Rectal smooth muscle tissue (tissue), 1 donor: ENCODE measurements around the gene AP3S1.

Experiments
- H3K27ac ChIP-seq: one replicate; pipeline ENCODE4 v1.7.0; 2013; ENCODE audit warnings: low read depth, low read length, inconsistent platforms
- H3K27me3 ChIP-seq: one replicate; pipeline ENCODE4 v1.7.0; 2013; ENCODE audit warnings: low read length; ENCODE audit not compliant: control insufficient read depth, insufficient read depth
- H3K36me3 ChIP-seq: one replicate; pipeline ENCODE4 v1.7.0; 2013; ENCODE audit warnings: low read length; ENCODE audit not compliant: control insufficient read depth, insufficient read depth
- H3K4me1 ChIP-seq: one replicate; pipeline ENCODE4 v1.7.0; 2013; ENCODE audit warnings: low read length; ENCODE audit not compliant: control insufficient read depth, insufficient read depth
- H3K4me3 ChIP-seq: one replicate; pipeline ENCODE4 v1.7.0; 2013; ENCODE audit warnings: low read length
- H3K9ac ChIP-seq: one replicate; pipeline ENCODE4 v1.7.0; 2013; ENCODE audit warnings: low read length

AP3S1 gene

DNA sequence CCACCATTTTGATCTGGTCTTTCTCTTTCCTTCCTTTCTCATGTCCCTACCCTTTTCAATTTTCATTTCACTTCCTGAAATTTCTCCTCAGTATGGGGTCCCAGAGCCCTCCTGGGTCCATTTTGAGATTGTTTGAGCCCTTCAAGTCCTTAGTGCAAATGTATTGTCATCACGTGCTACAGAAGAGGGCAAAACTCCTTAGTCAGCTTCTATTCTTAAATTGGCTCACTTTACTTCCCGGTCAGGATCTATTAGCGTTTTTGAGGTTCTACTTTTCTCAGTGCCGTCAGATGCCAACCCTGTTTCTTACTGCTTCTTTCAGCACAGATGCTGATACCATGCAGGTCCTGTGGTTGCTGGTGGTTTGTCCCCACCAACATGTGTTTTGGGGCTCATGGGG is 6.3 kb upstream of the AP3S1 start:
- H3K4me3 ChIP-seq = no peak overlapping the region
- peaks cover 7% of the 10 kb centered on the region for H3K4me1 ChIP-seq
- H3K9ac ChIP-seq = no peak overlapping the region
- H3K36me3 ChIP-seq = peaks cover 17% of the 10 kb centered on the region
- H3K27ac ChIP-seq = no peak overlapping the region
- no peaks in the 10 kb centered on the region for H3K27me3 ChIP-seq

DNA sequence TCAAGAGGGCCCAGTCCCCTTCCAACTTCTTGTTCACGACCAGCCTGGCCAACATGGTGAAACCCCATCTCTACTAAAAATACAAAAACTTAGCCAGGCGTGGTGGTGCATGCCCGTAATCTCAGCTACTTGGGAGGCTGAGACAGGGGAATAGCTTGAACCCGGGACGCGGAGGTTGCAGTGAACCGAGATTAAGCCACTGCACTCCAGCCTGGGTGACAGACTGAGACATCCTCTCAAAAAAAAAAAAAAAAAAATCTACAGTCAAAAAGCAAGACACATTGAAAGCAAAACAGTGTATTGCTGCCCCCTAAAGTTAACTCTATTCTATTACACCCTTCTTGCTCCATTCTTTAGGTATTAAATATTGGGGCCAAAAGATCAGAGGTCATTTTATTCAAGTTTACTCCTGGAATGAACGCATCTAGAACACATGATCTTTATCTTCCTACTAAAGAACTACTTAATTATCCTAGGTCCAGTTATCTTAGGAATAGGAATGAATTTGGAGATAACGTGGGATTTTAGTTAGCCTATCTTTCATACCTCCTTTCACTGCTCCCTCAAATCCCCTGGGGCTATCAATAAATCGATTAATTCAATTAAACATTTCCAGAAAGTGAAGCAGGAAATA is 2.7 kb upstream of the AP3S1 start:
- Histone ChIP-seq H3K27me3 (no peaks in the 10 kb centered on the region), H3K9ac (no peak overlapping the region), H3K4me1 (peaks cover 14% of the 10 kb centered on the region), H3K27ac (no peak overlapping the region), H3K4me3 (no peak overlapping the region), H3K36me3 (peaks cover 15% of the 10 kb centered on the region)

DNA sequence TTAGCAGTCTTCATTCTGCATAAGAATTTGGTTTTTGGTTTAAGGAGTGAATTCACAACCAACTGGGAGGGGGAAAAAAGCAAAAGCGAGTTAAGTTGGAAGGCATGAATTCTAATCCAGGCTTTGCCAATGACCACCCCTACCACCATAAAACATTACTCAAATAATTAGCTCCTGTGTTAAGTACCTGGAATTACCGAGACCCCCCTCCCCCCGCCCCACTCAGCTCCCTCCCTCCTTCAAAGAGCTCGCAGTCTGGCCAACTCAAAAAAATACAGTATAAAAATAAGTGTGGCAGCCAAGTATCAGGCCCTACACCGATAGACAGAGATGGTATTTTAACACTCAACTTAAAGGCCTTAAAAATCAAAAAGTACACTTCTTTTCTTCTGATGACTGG is 862 bp upstream of the AP3S1 start:
- peak overlapping the region; percentile 68 for H3K4me3 ChIP-seq
- no peaks in the 10 kb centered on the region for H3K27me3 ChIP-seq
- peak overlapping the region; percentile 19 for H3K9ac ChIP-seq
- H3K4me1 ChIP-seq = peaks cover 14% of the 10 kb centered on the region
- H3K27ac ChIP-seq = peak overlapping the region; percentile 81
- peaks cover 9% of the 10 kb centered on the region for H3K36me3 ChIP-seq

DNA sequence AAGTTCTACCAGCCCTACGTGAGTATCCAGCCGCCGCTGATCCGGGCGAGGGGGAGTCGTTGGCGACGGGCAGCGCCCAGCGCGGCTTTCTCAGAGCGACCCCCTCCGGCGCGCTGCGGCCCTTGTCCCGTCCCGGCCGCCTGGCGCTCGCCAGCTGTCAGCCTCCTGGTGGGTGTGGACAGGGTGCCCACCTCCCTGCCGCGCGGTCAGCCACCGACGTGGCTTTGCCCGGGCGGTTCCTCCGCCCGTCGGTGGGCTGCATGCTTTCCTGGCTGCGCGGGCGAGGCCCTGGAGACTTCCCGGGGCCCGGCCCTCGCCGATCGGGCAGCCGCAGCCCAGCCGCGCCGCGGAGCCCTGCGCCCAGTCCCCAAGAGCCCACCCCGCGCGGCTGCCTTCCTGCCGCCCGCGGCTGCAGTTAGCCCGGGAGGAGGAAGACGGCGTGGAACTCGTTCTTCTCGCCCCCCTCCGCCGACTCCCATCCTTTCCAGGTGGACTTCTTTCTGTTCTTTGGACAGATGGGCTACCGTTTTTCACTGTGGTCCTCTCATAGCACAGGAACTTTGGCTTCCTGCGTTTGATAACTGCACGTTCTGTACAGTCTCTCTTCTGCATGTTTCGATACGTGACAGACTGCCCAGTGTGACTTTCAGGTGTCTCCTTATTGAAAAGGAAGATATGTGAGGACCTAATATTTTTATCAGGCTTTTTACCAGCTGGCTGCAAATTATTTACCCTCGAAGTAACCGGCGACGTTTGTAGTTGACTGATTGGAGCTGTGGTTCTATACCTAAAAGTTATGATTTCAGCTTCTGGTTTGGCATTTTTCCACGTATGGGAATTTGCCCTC is 577 bp downstream of the AP3S1 start:
- Histone ChIP-seq H3K36me3 (no peaks in the 10 kb centered on the region), H3K4me3 (peak overlapping the region; percentile 68), H3K27ac (peak overlapping the region; percentile 81), H3K27me3 (no peaks in the 10 kb centered on the region), H3K9ac (peak overlapping the region; percentile 61), H3K4me1 (peaks cover 14% of the 10 kb centered on the region)

DNA sequence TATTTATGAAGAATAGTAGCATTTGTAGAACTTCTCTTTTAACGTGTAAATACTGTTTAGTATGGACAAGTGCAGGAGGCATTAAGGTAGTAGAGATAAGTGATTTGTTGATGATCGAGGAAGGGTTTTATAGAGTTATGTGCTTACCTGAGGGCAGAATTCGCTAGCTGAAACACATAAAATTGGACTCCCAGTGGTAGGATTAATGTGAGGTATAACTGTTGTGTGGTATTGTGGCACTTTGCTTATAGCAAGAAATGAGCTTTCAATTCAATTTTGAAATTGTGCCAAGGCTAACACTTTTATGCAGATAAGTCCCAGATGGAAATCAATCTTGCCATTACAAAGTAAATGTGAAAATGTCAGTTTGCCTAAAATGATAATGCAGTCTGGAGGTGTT is 1.2 kb downstream of the AP3S1 start:
- Histone ChIP-seq H3K4me3 (peak overlapping the region; percentile 68), H3K9ac (no peak overlapping the region), H3K27me3 (no peaks in the 10 kb centered on the region), H3K27ac (no peak overlapping the region), H3K4me1 (peaks cover 14% of the 10 kb centered on the region), H3K36me3 (no peaks in the 10 kb centered on the region)

DNA sequence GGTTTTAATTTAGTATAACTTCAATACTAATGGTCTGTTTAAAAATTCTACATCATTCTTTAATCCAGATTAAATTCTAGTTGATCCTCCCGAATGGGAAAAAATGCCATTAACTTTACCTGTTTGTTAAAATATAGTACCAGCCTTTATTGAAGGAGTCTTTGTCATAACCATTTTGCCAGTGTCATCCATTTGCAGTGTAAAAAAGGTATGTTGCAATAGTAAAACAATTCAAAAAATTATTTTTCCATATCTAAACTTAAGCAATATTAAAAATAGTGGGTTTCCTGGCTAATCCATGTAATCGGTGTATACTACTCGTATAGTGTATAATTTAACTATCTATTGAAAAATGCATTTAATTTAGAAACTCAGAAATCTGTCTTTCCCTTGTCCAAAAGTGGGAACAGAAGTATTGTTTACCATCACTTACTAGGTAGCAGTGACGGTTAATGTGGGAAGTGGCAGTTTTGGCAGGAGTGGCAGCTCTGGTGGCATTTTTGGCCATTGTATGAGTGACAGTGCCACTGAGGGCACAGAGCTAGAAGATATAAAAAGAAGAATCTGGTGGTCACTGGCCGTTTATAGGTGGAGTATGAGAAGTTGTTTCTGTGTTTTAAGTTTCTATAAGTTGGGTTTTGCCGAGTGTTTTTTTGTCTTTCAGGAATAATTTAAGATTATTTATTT is 1.9 kb downstream of the AP3S1 start:
- no peak overlapping the region for H3K4me3 ChIP-seq
- no peak overlapping the region for H3K9ac ChIP-seq
- H3K4me1 ChIP-seq = peaks cover 13% of the 10 kb centered on the region
- H3K36me3 ChIP-seq = no peaks in the 10 kb centered on the region
- no peaks in the 10 kb centered on the region for H3K27me3 ChIP-seq
- H3K27ac ChIP-seq = no peak overlapping the region

DNA sequence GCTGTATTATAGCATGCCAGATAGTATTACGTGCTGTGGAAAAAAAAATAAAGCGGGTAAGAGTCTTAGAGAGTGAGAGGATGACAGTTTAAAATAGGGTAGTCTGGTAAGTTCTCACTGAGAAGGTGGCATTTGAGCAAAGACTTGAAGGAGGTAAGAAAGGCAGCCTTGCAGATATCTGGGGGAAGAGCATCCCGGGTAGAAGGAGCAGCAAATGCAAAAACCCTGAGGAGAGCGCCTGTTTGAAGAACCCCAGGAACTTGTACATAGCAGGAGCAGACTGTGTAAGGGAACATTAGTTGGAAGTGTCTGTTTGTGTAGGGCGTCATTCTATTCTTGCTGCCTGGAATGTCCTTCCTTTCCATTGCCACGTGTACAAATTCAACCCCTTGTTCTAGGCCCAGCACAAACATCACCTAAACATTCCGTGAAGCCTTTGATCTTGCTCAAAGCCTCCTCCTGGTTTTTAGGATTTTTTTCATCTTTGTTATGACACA is 2.6 kb downstream of the AP3S1 start:
- no peak overlapping the region for H3K9ac ChIP-seq
- H3K36me3 ChIP-seq = no peaks in the 10 kb centered on the region
- H3K4me1 ChIP-seq = peaks cover 11% of the 10 kb centered on the region
- H3K4me3 ChIP-seq = no peak overlapping the region
- no peaks in the 10 kb centered on the region for H3K27me3 ChIP-seq
- peak overlapping the region; percentile 41 for H3K27ac ChIP-seq

DNA sequence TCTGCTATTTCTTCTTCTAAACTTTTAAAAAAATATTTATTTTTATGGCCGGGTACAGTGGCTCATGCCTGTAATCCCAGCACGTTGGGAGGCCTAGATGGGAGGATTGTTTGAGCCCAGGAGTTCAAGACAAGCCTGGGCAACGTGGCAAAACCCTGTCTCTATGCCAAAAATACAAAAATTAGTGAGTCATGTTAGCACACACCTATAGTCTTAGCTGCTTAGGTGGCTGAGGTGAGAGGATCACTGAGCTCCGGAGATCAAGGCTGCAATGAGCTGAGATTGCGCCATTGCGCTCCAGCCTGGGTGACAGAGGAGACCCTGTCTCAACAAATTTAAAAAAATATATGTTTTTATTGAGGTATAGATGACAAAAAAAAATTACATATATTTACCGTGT is 5.6 kb downstream of the AP3S1 start:
- no peak overlapping the region for H3K4me3 ChIP-seq
- H3K36me3 ChIP-seq = no peaks in the 10 kb centered on the region
- H3K9ac ChIP-seq = no peak overlapping the region
- no peaks in the 10 kb centered on the region for H3K27me3 ChIP-seq
- no peak overlapping the region for H3K27ac ChIP-seq
- peaks cover 11% of the 10 kb centered on the region for H3K4me1 ChIP-seq

DNA sequence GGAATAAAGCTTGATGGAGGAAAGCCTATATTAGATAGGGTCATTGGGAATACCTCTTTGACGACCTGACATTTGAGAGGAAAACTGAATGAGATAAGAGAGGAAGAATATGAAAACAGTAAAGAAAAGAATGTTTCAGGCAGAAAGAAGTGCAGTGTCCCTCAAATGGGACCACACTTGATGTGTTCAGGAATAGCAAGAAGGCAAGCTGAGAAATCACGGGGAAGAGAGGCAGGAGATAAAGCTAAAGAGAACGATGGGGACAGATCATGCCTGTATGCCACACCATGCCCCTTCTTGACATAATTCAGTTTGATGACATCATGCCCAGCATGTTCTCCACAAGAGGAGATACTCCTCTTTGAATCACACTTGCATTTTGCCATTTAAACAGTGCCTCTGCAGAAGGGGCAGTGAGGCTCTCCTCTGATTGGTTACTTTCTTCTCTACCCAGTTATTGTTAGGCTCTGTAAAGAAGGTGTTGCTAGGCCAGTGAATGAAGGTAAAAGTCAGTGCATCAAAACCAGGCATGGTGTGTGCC is 7.6 kb downstream of the AP3S1 start:
- Histone ChIP-seq H3K27me3 (no peaks in the 10 kb centered on the region), H3K4me1 (peaks cover 4% of the 10 kb centered on the region), H3K27ac (no peak overlapping the region), H3K36me3 (no peaks in the 10 kb centered on the region), H3K9ac (no peak overlapping the region), H3K4me3 (no peak overlapping the region)

DNA sequence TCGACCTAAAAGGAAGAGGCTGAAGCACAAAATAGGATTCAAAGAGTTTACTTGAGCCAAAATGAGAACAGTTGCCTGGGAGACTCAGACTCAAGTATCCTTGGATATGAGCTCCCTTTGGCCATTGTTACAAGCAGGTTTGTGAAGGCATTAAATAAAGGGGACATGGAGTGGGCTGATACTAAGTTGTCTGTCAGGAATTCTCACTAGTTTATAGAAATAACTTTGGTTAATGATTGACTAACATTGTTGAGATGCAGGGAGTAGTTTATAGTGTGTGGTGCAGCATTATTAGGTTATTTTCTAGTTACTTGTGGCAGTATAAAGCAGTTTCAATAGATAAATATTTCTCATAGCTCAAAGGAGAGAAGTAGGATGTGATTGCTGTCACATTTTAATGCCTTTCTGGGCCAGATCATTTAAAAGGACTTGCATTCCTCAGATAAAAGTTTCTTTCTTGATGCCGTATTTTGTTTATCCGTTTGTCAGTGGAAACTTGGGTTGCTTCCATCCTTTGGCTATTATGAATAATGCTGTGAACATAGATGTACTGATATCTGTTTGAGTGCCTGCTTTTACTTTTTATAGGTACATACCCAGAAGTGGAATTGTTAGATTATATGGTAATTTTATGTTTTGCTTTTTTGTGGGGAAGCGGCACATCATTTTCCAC is 9.1 kb downstream of the AP3S1 start:
- Histone ChIP-seq H3K9ac (no peak overlapping the region), H3K27ac (no peak overlapping the region), H3K4me3 (no peak overlapping the region), H3K27me3 (no peaks in the 10 kb centered on the region), H3K4me1 (peaks cover 4% of the 10 kb centered on the region), H3K36me3 (no peaks in the 10 kb centered on the region)

DNA sequence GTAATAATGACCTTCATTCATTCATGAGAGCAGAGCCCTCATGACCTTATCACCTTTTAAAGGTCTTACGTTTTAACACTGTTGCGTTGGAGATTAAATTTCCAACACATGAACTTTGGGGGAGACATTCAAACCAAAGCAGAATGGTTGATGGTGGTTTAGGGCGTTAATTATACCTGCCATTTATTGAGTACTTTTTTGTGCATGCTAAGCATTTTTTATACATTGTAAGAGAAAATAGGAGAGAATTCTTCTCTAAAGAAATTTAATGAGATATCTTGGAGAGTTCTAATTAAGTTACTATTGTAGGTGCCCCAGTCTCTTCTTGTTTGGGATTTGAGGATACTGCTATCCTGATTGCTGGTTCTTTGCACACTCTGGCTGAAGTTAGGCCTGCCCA is 12.4 kb downstream of the AP3S1 start:
- H3K27ac ChIP-seq = no peak overlapping the region
- no peaks in the 10 kb centered on the region for H3K27me3 ChIP-seq
- H3K4me3 ChIP-seq = no peak overlapping the region
- peaks cover 17% of the 10 kb centered on the region for H3K4me1 ChIP-seq
- no peak overlapping the region for H3K9ac ChIP-seq
- H3K36me3 ChIP-seq = no peaks in the 10 kb centered on the region

DNA sequence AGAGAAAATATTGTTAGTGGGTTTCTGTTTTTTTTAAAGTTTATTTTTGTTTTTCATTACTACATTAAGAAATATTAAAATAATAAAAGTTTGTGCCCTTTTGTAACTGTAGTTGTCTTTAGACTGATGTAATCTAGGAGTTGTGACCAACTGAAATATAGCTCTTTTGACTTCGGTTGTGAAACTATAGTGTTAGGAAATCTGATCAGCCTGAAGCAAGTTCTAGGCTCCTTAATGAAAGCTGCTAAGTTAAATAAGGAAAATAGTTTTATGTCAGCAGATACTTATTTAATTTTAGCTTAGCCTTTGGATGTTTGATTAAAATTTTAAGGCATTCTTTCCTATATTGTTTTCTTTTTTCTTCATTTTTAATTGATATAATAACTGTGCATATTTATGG is 14.2 kb downstream of the AP3S1 start:
- Histone ChIP-seq H3K4me3 (no peak overlapping the region), H3K36me3 (no peaks in the 10 kb centered on the region), H3K4me1 (peaks cover 20% of the 10 kb centered on the region), H3K9ac (no peak overlapping the region), H3K27ac (no peak overlapping the region), H3K27me3 (no peaks in the 10 kb centered on the region)
